Kidney (tissue), 22 donors: ENCODE measurements around the gene SLC30A2. TPM values are rescaled to one million over a fixed set of nuclear protein-coding genes. Genes with fewer than 3 reads are reported as not detected.
"Not testable (repeated sequence)": the region's sequence is repeated elsewhere in the genome, so short reads cannot be mapped to it uniquely, and the experiment has no call there.

Experiments
- DNase-seq, 5 donors: peaks; one replicate each; pipeline ENCODE4 v3.0.0-alpha.2; 2013 to 2020
- FAIRE-seq: peaks from 2 replicates; lab custom pipeline; 2012; peaks lifted over from hg19 to GRCh38; lab: Jason Lieb, UNC
- H3K27ac ChIP-seq, 2 donors: one replicate each; pipeline ENCODE4 v1.7.0; 2013; ENCODE audit warnings: low read depth in 2 of 2, low read length in 2 of 2, inconsistent platforms in 1 of 2
- H3K27me3 ChIP-seq: one replicate; pipeline ENCODE4 v1.7.1; 2013; ENCODE audit warnings: low read length, inconsistent platforms; ENCODE audit not compliant: control insufficient read depth, insufficient read depth
- H3K36me3 ChIP-seq, 3 donors: one replicate each; pipeline versions ENCODE4 v1.7.0 to v1.7.1; 2013; ENCODE audit warnings: low read length in 3 of 3, control low read depth in 1 of 3, inconsistent platforms in 1 of 3; ENCODE audit not compliant: insufficient read depth in 3 of 3, control insufficient read depth in 2 of 3
- H3K4me1 ChIP-seq, 3 donors: one replicate each; pipeline versions ENCODE4 v1.7.0 to v1.7.1; 2013; ENCODE audit warnings: low read length in 3 of 3, inconsistent platforms in 1 of 3, low read depth in 1 of 3; ENCODE audit not compliant: control insufficient read depth in 2 of 3, insufficient read depth in 2 of 3
- H3K4me3 ChIP-seq, 3 donors: one replicate each; pipeline versions ENCODE4 v1.7.0 to v1.8.1; 2013; ENCODE audit warnings: low read length in 3 of 3, control low read depth in 1 of 3, inconsistent platforms in 1 of 3
- H3K9ac ChIP-seq, 3 donors: one replicate each; pipeline versions ENCODE4 v1.7.0 to v1.7.1; 2013; ENCODE audit warnings: low read length in 3 of 3, control low read depth in 1 of 3, inconsistent platforms in 1 of 3
- H3K9me3 ChIP-seq, 3 donors: one replicate each; pipeline versions ENCODE4 v1.7.0 to v1.7.1; 2013; ENCODE audit warnings: low read length in 3 of 3, control low read depth in 1 of 3, inconsistent platforms in 1 of 3; ENCODE audit not compliant: control insufficient read depth in 2 of 3, insufficient read depth in 1 of 3
- intact Hi-C: fragments of 100-400 bp; cut with DNase I; formaldehyde crosslinking; loops from one replicate; pipeline ENCODE4 v1.11.1; 2022
- long read RNA-seq, 10 donors: library from polyadenylated mRNA in 1 of 10; unstranded in 1 of 10; transcript quantifications; one replicate each; pipeline ENCODE4 v2.0.0 and lab custom pipeline, GENCODE V29; 2021 to 2026
- polyA plus RNA-seq: library from polyadenylated mRNA; stranded (reverse); fragments of 350-450 nt; fragmentation: Illumina TruSeq; extraction: RNeasy Lipid Tissue Mini Kit (QIAGEN cat#74804); gene quantifications from one replicate; pipeline ENCODE4 v1.2.3, GENCODE V29; 2014; ENCODE audit warnings: low read depth, low replicate concordance; ENCODE audit not compliant: insufficient read depth
- total RNA-seq: library from RNA; stranded (reverse); fragmentation: NEBNext Ultra II Directional; extraction: Animal tissue kit (Norgen Biotek cat#: 25700); gene quantifications from one replicate; pipeline ENCODE4 v1.2.1, GENCODE V29; 2021
- TF ChIP-seq, protein P1 (sequence below): IDR thresholded peaks from 3 replicates; pipeline ENCODE4 v1.5.1; 2012; ENCODE audit warnings: mild to moderate bottlenecking, moderate library complexity, borderline replicate concordance; ENCODE audit not compliant: insufficient read depth; ENCODE audit errors: extremely low read depth
- donor health status: control.
- donor health status: control.
- donor health status: control.
- donor health status: control.
- donor health status: control.
- donor health status: DM: yes; HTN: yes; CAD: no.
- donor health status: Normal renal cell carcinoma (clear cell type).

Gene SLC30A2, protein sequence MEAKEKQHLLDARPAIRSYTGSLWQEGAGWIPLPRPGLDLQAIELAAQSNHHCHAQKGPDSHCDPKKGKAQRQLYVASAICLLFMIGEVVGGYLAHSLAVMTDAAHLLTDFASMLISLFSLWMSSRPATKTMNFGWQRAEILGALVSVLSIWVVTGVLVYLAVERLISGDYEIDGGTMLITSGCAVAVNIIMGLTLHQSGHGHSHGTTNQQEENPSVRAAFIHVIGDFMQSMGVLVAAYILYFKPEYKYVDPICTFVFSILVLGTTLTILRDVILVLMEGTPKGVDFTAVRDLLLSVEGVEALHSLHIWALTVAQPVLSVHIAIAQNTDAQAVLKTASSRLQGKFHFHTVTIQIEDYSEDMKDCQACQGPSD
- 34.4 TPM for total RNA-seq
- polyA plus RNA-seq: 26.8 TPM
- long read RNA-seq, donor 1: 0 reads
- long read RNA-seq, donor 2, partial matches to known transcripts: 5 of 7 reads
- long read RNA-seq, donor 2, other reads (novel, unspliced or antisense): 0 of 7 reads
- long read RNA-seq, donor 3, transcript SLC30A2-201 (8 exons, 2,494 nt): major isoform, 7 of 12 reads
- long read RNA-seq, donor 3, partial matches to known transcripts: 5 of 12 reads
- long read RNA-seq, donor 3, other reads (novel, unspliced or antisense): 0 of 12 reads
- long read RNA-seq, donor 4: 0 reads
- long read RNA-seq, donor 5: 0 reads
- long read RNA-seq, donor 6: 0 reads
- long read RNA-seq, donor 7, transcript SLC30A2-201 (8 exons, 2,494 nt): major isoform, 47 of 68 reads
- long read RNA-seq, donor 7, partial matches to known transcripts: 8 of 68 reads
- long read RNA-seq, donor 7, other reads (novel, unspliced or antisense): 13 of 68 reads
- long read RNA-seq, donor 8: 0 reads
- long read RNA-seq, donor 9, partial matches to known transcripts: 0 of 3 reads
- long read RNA-seq, donor 9, other reads (novel, unspliced or antisense): 0 of 3 reads
- long read RNA-seq, donor 10: 0 reads

DNA sequence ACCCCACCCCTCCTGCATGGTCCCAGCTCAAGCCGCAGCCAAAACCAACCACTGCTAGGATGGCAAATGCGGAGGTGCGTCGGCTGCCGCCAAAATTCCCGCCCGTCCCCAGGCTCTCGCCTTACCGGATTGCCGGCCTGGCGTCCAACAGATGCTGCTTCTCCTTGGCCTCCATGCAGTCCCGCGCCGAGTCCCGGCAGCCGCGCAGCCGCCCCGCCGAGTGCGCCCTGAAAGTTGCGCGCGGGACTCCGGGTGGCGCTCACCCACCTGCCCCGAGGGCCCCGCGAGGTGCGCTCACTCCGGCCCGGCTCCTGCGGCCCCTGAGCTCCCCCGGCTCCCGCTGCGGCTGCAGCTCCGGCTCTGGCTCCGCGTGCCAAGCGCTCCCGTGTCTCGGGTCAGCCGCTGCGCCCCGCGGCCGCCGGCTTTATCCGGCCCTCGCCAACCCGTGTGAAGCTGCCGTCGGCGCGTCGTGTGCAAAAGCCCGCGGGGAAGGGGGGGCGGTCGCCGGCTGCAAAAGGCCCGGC lies at the start of gene SLC30A2:
TSS of gene SLC30A2 (minus strand) at position 397 of the 524 bp plus-strand sequence. CDS start at position 175, 222 bp downstream.
- Histone ChIP-seq H3K4me3 (peak within 1 kb of the TSS in 2 of 3 donors; percentile 64 to 72), H3K9ac (peak within 1 kb of the TSS in 2 of 3 donors; percentile 34 to 36)

DNA sequence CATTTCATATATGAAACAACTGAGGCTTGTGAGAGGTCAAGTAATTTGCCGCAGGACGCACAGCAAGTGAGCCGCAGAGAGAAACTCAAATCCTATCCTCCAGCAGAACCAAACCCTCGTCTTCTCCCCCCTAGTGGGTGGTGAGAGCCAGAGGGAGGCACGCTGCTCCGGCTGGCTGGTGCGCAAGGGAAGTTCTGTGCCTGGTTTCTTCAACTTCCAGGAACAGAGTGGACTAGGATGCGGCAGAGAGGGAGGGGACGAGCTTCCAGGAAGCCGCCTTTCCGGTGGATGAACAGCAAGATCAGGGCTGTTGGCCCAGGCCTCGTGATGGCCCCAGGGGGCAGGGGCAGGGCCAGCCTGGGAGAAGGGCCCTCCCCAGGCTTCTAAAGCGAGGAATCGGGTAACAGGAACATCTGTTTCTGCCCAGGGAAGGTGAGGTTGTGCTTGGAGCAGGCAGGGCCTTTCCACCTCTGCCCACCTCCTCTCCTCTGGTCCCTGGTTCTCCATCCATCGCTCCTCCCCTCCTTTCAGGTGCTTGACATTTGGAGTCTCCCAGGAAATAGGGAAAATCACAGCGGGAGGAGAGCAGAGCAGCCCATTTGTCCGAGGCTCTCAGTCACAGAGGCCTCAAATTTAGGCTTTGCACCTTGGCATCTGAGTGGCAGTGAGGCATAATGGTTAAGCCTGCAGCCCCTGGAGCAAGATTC lies 48.9 kb upstream of the SLC30A2 start:
- Histone ChIP-seq H3K36me3 (no peaks in the 10 kb centered on the region), H3K4me3 (no peak overlapping the region), H3K4me1 (peaks cover 0 to 8% (median 3%) of the 10 kb centered on the region in 3 donors), H3K27me3 (no peaks in the 10 kb centered on the region), H3K9me3 (no peaks in the 10 kb centered on the region), H3K9ac (no peak overlapping the region), H3K27ac (peak overlapping the region in 1 of 2 donors; percentile 19)
- DNase-seq (peak; percentile 60 to 94 (median 64)), FAIRE-seq (no peak)
- TF ChIP-seq, protein P1, sequence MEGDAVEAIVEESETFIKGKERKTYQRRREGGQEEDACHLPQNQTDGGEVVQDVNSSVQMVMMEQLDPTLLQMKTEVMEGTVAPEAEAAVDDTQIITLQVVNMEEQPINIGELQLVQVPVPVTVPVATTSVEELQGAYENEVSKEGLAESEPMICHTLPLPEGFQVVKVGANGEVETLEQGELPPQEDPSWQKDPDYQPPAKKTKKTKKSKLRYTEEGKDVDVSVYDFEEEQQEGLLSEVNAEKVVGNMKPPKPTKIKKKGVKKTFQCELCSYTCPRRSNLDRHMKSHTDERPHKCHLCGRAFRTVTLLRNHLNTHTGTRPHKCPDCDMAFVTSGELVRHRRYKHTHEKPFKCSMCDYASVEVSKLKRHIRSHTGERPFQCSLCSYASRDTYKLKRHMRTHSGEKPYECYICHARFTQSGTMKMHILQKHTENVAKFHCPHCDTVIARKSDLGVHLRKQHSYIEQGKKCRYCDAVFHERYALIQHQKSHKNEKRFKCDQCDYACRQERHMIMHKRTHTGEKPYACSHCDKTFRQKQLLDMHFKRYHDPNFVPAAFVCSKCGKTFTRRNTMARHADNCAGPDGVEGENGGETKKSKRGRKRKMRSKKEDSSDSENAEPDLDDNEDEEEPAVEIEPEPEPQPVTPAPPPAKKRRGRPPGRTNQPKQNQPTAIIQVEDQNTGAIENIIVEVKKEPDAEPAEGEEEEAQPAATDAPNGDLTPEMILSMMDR: no peak
- intact Hi-C loops: no loop called here

More for the DNA sequence above, at the start of gene SLC30A2:
- peak in 3 of 5 donors; percentile 44 to 67 (median 53) for DNase-seq
- peaks cover 0 to 11% (median 8%) of the 10 kb centered on the region in 3 donors for H3K4me1 ChIP-seq
- H3K27me3 ChIP-seq: peaks cover 23% of the 10 kb centered on the region
- TF ChIP-seq, protein P1: no peak
- intact Hi-C loops: no loop called here
- no peak for FAIRE-seq
- H3K36me3 ChIP-seq: peaks cover 0 to 5% (median 0%) of the 10 kb centered on the region in 3 donors
- peak within 1 kb of the TSS; percentile 28 to 72 for H3K27ac ChIP-seq
- H3K9me3 ChIP-seq: no peaks in the 10 kb centered on the region

DNA sequence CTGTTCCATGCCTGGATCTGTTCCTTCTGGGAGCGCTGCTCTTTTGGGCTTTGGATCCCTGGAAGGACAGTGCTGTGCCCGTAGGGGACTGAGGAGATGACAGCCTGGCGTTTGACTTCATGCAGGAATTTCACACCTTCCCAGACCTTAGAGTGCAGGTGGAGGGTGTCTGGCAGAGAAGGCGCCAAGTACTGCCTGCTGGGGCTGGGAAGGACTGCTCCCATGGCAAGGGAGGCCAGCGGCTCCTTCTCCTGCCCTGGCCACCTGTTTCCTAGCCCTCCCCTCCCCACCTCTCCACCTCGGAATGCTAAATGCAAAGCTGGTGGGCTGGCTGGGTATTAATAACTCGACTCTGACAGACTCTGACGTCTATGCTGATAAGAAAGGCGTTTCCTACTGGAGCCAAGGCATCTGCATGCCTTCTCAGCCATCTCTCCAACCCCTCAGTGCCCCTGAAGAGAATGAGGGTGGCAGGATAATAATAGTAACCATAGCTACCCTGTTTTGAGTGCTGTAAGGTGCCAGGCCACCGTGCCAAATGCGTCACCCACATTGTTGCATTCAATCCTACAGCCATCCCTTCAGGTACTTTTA lies 48.3 kb upstream of the SLC30A2 start:
- Histone ChIP-seq H3K9me3 (no peaks in the 10 kb centered on the region), H3K27me3 (no peaks in the 10 kb centered on the region), H3K9ac (no peak overlapping the region), H3K4me1 (peaks cover 0 to 8% (median 3%) of the 10 kb centered on the region in 3 donors), H3K36me3 (no peaks in the 10 kb centered on the region), H3K4me3 (no peak overlapping the region), H3K27ac (peak overlapping the region in 1 of 2 donors; percentile 19)
- TF ChIP-seq, protein P1: no peak
- peak in 4 of 5 donors; percentile 34 to 52 (median 45) for DNase-seq
- FAIRE-seq: no peak
- intact Hi-C loops: no loop called here

DNA sequence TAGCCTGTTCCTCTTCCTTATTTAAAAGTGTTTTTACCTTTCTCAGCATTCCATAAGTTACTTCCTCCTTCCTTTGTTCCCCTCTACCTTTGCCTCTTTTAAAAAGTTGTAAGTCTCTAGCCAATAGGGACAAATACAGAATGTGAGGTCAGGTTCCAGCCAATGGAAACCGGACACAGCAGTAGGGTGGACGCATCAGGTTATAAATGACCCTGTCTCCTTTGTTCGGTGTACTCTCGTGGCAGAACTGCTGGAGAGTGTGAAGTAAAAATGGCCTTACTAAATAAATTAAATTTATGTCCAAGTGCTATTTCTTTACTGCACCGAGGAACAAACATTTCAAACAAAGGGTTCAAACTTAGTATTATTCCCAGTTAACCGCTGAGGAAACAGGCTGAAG lies 47.7 kb upstream of the SLC30A2 start:
- H3K36me3 ChIP-seq, H3K27me3 ChIP-seq, intact Hi-C loops, H3K27ac ChIP-seq, H3K9me3 ChIP-seq, H3K4me1 ChIP-seq, FAIRE-seq, H3K4me3 ChIP-seq, H3K9ac ChIP-seq: not testable (repeated sequence)
- peak in 2 of 5 donors; percentile 30 to 35 for DNase-seq
